ENCODE data around the gene ITPR3. TPM values are rescaled to one million over a fixed set of nuclear protein-coding genes. Genes with fewer than 3 reads are reported as not detected.

Gene ITPR3
- total and polyA plus RNA-seq, 8 donors: 70.8 to 147 (median 94.4) TPM

- intact Hi-C loops (cut with DNase I): no loop called here
- DNase-seq: no peak
- Histone ChIP-seq H3K9me3 (no peaks in the 10 kb centered on the region), H3K4me3 (no peak overlapping the region), H3K4me1 (no peaks in the 10 kb centered on the region), H3K36me3 (no peaks in the 10 kb centered on the region), H3K27ac (no peak overlapping the region), H3K27me3 (no peaks in the 10 kb centered on the region)
- no peak for TF ChIP-seq CTCF (IDR thresholded peaks at IDR 0.05)
- ATAC-seq: no peak
Observed at GRCh38 chr6:33733709-33734007, 112.5 kb downstream of the ITPR3 start.

DNA sequence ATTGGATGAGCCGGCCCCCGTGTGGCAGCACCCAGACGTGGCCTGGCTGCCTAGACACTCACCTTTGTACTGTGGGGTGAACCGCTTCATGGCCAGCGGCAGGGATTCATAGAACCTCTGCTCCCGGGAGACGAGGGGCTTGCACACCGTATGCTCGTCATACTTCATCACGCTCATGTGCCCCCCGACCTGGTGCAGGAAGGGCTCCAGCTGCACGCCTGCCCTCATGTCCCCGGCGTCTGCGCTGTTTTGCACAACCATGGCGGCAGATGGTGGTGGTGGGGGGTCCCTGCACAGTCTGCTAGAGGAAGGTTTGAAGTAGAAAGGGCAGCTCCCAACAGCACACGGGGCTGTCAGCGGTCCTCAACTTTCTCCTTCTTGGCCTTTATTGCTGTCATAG, 114.1 kb downstream of the ITPR3 start:
- intact Hi-C loops (cut with DNase I): no loop called here
- no peak for TF ChIP-seq CTCF (IDR thresholded peaks at IDR 0.05)
- Histone ChIP-seq H3K27me3 (no peaks in the 10 kb centered on the region), H3K27ac (no peak overlapping the region), H3K9me3 (no peaks in the 10 kb centered on the region), H3K4me3 (no peak overlapping the region), H3K4me1 (peaks cover 0 to 8% of the 10 kb centered on the region in 2 donors), H3K36me3 (no peaks in the 10 kb centered on the region)
- no peak for ATAC-seq
- no peak for DNase-seq

DNA sequence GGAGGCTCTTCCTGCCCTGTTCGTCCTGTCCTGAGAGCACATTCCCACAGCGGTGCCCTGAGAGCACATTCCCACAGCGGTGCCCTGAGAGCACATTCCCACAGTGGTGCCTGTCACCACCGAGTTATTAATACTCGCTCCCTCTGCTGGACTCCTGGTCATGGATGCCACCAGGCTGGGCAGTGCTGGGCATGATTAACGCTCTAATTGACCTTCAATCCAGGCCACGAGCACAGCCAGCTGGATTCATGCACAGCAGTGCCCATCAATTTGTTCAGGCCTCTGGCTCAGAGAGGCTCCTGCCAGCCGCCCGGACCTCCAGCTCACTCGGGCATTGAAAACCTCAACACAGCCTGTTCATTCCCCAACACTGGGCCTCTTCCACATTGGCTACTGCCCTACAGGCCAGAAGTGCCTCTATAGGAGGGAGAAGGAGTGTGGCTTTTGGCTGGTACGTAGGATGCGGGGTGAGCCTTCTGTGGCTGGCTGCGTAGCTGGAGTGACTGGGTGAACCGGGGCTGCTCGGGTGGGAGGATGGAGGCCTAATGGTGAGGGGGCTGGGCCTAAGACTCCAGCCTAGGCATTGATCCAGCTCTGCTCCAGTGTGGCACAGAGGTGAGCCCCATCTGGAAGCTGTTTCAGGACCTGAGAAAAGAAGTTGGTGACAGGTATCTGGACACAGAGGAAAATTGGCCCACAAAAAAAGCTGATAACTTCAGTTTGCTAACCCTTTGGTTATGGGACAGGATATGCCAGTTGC, 116.3 kb downstream of the ITPR3 start:
- Histone ChIP-seq H3K27ac (no peak overlapping the region), H3K4me3 (no peak overlapping the region), H3K9me3 (no peaks in the 10 kb centered on the region), H3K36me3 (no peaks in the 10 kb centered on the region), H3K4me1 (peaks cover 0 to 10% of the 10 kb centered on the region in 2 donors), H3K27me3 (no peaks in the 10 kb centered on the region)
- peak in 1 of 4 donors; percentile 36 for DNase-seq
- TF ChIP-seq CTCF (IDR thresholded peaks at IDR 0.05): no peak
- no peak for ATAC-seq
- intact Hi-C loops (cut with DNase I): no loop called here

- Histone ChIP-seq H3K36me3 (no peaks in the 10 kb centered on the region), H3K4me3 (no peak overlapping the region), H3K27me3 (no peaks in the 10 kb centered on the region), H3K4me1 (peaks cover 0 to 10% of the 10 kb centered on the region in 2 donors), H3K9me3 (no peaks in the 10 kb centered on the region), H3K27ac (no peak overlapping the region)
- no peak for TF ChIP-seq CTCF (IDR thresholded peaks at IDR 0.05)
- intact Hi-C loops (cut with DNase I): no loop called here
- DNase-seq (peak in 1 of 4 donors; percentile 25), ATAC-seq (no peak)
Observed at GRCh38 chr6:33738153-33738552, 117.0 kb downstream of the ITPR3 start.

DNA sequence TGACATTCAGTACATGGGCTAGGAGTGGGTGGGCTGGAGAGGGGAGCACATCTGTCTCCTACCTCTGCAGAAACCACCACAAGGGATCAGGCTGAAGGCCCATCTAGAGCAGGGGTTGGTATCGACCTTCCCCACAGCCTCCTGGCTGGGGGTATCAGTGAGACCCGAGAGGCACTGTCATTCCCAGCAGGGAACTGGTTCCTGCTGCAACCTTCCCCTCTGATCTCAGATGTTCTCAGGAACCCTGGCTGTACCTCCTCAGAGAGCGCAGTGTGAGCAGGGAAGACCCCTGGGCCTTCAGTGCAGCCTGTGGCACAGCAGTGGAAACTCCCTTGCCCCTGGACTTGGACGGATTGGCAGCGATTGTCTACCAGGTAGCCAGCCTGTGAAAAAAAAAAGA, 117.8 kb downstream of the ITPR3 start:
- intact Hi-C loops (cut with DNase I): no loop called here
- no peak for TF ChIP-seq CTCF (IDR thresholded peaks at IDR 0.05)
- ATAC-seq (no peak), DNase-seq (peak in 1 of 4 donors; percentile 10)
- Histone ChIP-seq H3K4me1 (peaks cover 0 to 11% of the 10 kb centered on the region in 2 donors), H3K27me3 (no peaks in the 10 kb centered on the region), H3K36me3 (no peaks in the 10 kb centered on the region), H3K4me3 (no peak overlapping the region), H3K27ac (no peak overlapping the region), H3K9me3 (no peaks in the 10 kb centered on the region)

Data from left lung (tissue), 10 donors.